Loucy (cell line): ENCODE results near the gene PGAP6.

ENCODE experiments used
- H2AFZ ChIP-seq: fragments of 200-600 bp; sonication (generic); 2 replicates; pipeline ENCODE4 v1.6.0; 2016; ENCODE audit warnings: antibody characterized with exemption, mild to moderate bottlenecking, low read length, moderate library complexity
- H3F3A ChIP-seq: fragments of 200-600 bp; 2 replicates; pipeline ENCODE4 v1.6.0; 2016; ENCODE audit warnings: antibody characterized with exemption, low read depth, mild to moderate bottlenecking
- H3K27me3 ChIP-seq: fragments of 200-600 bp; sonication (generic); 2 replicates; pipeline ENCODE4 v1.6.1; 2014; ENCODE audit warnings: low read length, mild to moderate bottlenecking; ENCODE audit not compliant: insufficient read depth, poor library complexity, severe bottlenecking
- H3K36me3 ChIP-seq: fragments of 200-600 bp; sonication (generic); 2 replicates; pipeline ENCODE4 v1.6.1; 2016; ENCODE audit warnings: low read length; ENCODE audit not compliant: insufficient read depth
- H3K4me1 ChIP-seq: fragments of 200-600 bp; sonication (generic); 2 replicates; pipeline ENCODE4 v1.5.1; 2014; ENCODE audit warnings: low read length, mild to moderate bottlenecking; ENCODE audit not compliant: insufficient read depth, poor library complexity, severe bottlenecking
- H3K4me2 ChIP-seq: fragments of 200-600 bp; sonication (generic); 2 replicates; pipeline ENCODE4 v1.6.0; 2014; ENCODE audit warnings: antibody characterized with exemption, low read length, low read depth, mild to moderate bottlenecking; ENCODE audit not compliant: poor library complexity, severe bottlenecking
- H3K4me3 ChIP-seq: fragments of 200-600 bp; sonication (generic); 2 replicates; pipeline ENCODE4 v1.5.1; 2014; ENCODE audit warnings: low read length, mild to moderate bottlenecking, mixed read lengths; ENCODE audit not compliant: poor library complexity, severe bottlenecking
- H3K79me2 ChIP-seq: fragments of 200-600 bp; sonication (generic); 2 replicates; pipeline ENCODE4 v1.6.1; 2014; ENCODE audit warnings: low read length; ENCODE audit not compliant: insufficient read depth
- H3K9ac ChIP-seq: fragments of 200-600 bp; sonication (generic); 2 replicates; pipeline ENCODE4 v1.6.0; 2014; ENCODE audit warnings: mild to moderate bottlenecking, low read depth, low read length, moderate library complexity; ENCODE audit not compliant: poor library complexity, severe bottlenecking
- H3K9me2 ChIP-seq: fragments of 200-600 bp; sonication (generic); replicated peaks from 2 replicates; pipeline ENCODE4 v1.6.1; 2016; ENCODE audit warnings: low read depth, low read length, mixed read lengths
- H3K9me3 ChIP-seq: fragments of 200-600 bp; sonication (generic); 2 replicates; pipeline ENCODE4 v1.6.1; 2014; ENCODE audit warnings: mild to moderate bottlenecking, antibody characterized with exemption, low read length, low read depth; ENCODE audit not compliant: insufficient read depth
- H4K20me1 ChIP-seq: fragments of 200-600 bp; sonication (generic); 2 replicates; pipeline ENCODE4 v1.6.0; 2014; ENCODE audit warnings: antibody characterized with exemption, low read length, mild to moderate bottlenecking; ENCODE audit not compliant: insufficient read depth, poor library complexity, severe bottlenecking
- CTCF ChIP-seq: fragments of 200-600 bp; sonication (generic); conservative IDR thresholded peaks from 2 replicates; pipeline ENCODE4 v1.5.1; 2014; ENCODE audit warnings: mild to moderate bottlenecking, antibody characterized with exemption, low read length
- EZH2phosphoT487 ChIP-seq: fragments of 200-600 bp; IDR thresholded peaks from 2 replicates; pipeline ENCODE4 v1.6.1; 2018; ENCODE audit warnings: antibody characterized with exemption, mild to moderate bottlenecking, moderate library complexity, borderline replicate concordance

PGAP6 gene

DNA sequence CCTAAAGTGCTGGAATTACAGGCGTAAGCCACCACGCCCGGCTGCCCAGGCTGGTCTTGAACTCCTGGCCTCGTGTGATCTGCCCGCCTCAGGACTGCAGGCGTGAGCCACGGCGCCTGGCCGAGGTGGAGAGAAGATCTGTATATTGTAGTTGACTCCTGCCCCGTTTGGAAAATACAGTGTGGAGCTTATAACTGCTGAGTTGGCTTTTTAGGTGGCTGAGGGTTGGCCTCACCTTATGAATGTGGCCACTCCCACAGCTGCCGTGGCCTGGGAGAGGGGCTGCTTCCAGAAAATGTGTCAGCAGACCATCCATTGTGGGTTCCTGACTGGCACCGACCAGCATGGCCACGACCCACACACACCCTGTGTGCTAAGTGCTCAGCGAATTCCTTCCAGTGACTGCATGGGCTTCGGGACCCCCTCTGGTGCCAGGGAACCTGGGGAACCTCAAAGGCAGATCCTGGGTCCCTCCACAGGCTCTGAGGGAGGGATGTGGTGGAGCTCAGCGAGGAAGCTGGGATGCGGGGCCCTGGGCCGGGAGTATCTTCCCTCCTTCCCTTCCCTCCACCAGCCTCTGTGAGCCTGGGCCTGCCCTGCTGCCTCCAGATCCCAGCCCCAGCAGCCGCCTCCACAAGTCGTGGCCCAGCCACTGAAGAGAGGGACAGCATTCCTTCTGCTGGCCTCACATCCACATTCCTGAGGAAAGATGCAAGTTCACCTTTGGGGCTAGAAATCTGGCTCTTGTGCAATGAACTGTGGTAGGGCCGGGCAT lies 32.8 kb upstream of the PGAP6 start:
- Histone ChIP-seq H3K79me2 (no peaks in the 10 kb centered on the region), H3K27me3 (no peaks in the 10 kb centered on the region), H2AFZ (no peak overlapping the region), H4K20me1 (no peaks in the 10 kb centered on the region), H3K9me3 (no peaks in the 10 kb centered on the region), H3K4me3 (no peak overlapping the region), H3K4me2 (no peak overlapping the region), H3K4me1 (no peaks in the 10 kb centered on the region), H3K9me2 (no peaks in the 10 kb centered on the region), H3K9ac (no peak overlapping the region), H3F3A (no peaks in the 10 kb centered on the region), H3K36me3 (no peaks in the 10 kb centered on the region)
- TF ChIP-seq CTCF = no peak
- no peak for TF ChIP-seq EZH2phosphoT487

DNA sequence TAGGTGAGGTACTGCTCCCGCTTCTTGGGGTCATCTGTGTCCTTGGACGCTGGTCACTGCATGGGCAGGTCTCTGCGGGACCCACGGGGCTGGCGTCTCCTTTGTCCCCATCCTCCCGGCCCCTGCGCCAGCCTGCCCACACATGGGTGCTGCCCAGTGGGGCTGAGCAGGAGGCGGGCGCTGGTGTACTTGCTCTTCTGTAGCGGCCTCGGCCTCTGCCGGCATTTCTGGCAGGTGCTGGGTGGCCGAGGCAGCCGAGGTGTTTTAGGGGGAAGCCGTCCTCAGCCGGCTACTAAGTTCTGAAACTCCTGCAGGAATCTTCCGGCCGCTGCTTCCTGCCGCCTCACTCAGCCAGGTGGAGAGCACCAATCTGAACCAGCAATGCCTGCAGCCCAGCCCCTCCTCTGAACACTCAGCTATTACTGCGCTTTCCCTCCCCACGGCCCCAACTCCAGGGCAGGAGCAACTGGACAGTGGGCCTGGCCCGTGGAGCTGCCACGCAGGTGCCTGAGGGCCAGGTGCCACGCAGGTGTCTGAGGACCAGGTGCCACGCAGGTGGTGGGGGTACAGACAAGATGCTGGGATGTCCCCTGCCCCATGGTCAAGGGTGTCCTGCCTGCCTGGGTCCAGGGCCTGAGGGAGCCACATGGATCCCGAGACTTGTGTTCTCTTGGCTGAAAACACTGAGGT lies 29.9 kb upstream of the PGAP6 start:
- no peak overlapping the region for H3K9ac ChIP-seq
- no peaks in the 10 kb centered on the region for H3K9me3 ChIP-seq
- H3K9me2 ChIP-seq = no peaks in the 10 kb centered on the region
- H3K36me3 ChIP-seq = no peaks in the 10 kb centered on the region
- H4K20me1 ChIP-seq = no peaks in the 10 kb centered on the region
- no peaks in the 10 kb centered on the region for H3F3A ChIP-seq
- no peak overlapping the region for H3K4me2 ChIP-seq
- no peak overlapping the region for H2AFZ ChIP-seq
- TF ChIP-seq EZH2phosphoT487 = no peak
- no peak for TF ChIP-seq CTCF
- no peaks in the 10 kb centered on the region for H3K79me2 ChIP-seq
- H3K27me3 ChIP-seq = no peaks in the 10 kb centered on the region
- no peak overlapping the region for H3K4me3 ChIP-seq
- no peaks in the 10 kb centered on the region for H3K4me1 ChIP-seq

GRCh38 chr16:410516-411178 lies 28.9 kb upstream of the PGAP6 start:
- Histone ChIP-seq H4K20me1 (no peaks in the 10 kb centered on the region), H2AFZ (no peak overlapping the region), H3K79me2 (no peaks in the 10 kb centered on the region), H3K9ac (no peak overlapping the region), H3K9me3 (no peaks in the 10 kb centered on the region), H3K27me3 (no peaks in the 10 kb centered on the region), H3K4me3 (no peak overlapping the region), H3F3A (no peaks in the 10 kb centered on the region), H3K4me2 (no peak overlapping the region), H3K9me2 (no peaks in the 10 kb centered on the region), H3K36me3 (no peaks in the 10 kb centered on the region), H3K4me1 (no peaks in the 10 kb centered on the region)
- TF ChIP-seq CTCF (no peak), EZH2phosphoT487 (no peak)
